Measurements from ENCODE around the gene XYLB. TPM values are rescaled to one million over a fixed set of nuclear protein-coding genes. Genes with fewer than 3 reads are reported as not detected.
A peak's percentile ranks its signal among the peaks of the same experiment; 100 is the strongest.
"Not testable (repeated sequence)": the region's sequence is repeated elsewhere in the genome, so short reads cannot be mapped to it uniquely, and the experiment has no call there.

XYLB gene
- total RNA-seq = 4.3 and 4.8 TPM in 2 replicates

DNA sequence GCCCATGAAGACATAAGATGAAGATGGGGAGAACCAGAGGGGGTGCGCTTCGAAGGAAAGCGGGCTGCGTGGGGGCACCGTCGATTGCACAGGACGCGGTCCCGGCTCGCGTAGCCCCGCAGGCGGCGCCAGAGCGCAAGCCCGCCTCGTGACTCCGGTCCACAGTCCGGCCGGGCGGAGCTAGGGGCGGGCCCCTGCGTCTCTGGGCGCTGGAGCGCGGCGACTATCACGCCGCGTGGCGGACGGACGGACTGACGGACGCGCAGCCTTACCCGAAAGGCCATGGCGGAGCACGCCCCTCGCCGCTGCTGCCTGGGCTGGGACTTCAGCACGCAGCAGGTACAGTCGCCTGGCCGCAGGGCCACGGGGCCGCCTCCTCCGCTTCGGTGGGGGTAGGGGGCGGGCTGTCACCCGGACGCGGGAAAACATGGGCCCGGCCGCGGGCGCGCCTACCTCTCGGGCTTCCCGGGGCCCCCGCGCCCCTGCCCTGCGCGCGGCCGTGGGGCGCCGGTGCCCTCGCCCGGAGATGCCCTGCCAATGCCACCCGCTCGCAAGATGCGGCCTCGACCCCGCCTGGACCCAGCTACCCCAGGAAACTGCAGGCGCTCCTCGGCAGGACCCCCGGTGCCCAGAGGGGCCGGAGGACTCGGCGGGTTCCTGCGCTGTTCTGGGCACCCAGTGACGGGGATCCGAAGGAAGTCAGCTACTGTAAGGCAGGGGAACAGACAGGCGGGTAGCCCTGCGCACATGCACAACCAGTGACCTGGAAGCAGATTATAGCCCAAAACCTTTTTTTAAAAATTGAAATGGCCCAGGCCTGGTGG is at the start of gene XYLB:
Gene XYLB, plus strand, starts transcription at position 199 of the 824 bp plus-strand sequence. Its CDS starts 84 bp downstream, at position 283.
- TF ChIP-seq CTCF (IDR thresholded peaks at IDR 0.05; ENCODE audit: insufficient read depth, low read depth, low read length) = peak; percentile 83
- DNase-seq (ENCODE audit: low read depth) = peak; percentile 80

DNA sequence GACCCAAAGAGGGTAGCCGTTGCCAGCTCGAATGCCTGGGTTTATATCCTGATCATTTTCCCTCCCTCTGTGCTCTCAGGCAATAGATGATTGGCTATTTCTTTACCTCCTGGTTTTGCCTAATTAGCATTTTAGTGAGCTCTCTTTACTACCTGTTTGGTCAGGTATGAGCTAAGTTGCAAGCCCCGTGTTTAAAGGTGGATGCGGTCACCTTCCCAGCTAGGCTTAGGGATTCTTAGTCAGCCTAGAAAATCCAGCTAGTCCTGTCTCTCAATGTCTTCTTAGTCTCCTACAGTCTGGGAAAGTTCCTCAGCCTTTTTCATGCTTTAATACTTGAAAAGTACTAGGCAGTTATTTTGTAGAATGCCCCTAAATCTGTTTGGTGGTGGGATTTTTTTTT is 49.5 kb upstream of the XYLB start:
- H3K4me3 ChIP-seq (ENCODE audit: low read depth, low read length); DNase-seq (ENCODE audit: low read depth): not testable (repeated sequence)

More for the DNA sequence above, at the start of gene XYLB:
- peak within 1 kb of the TSS; percentile 77 for H3K4me3 ChIP-seq (ENCODE audit: low read depth, low read length)

DNA sequence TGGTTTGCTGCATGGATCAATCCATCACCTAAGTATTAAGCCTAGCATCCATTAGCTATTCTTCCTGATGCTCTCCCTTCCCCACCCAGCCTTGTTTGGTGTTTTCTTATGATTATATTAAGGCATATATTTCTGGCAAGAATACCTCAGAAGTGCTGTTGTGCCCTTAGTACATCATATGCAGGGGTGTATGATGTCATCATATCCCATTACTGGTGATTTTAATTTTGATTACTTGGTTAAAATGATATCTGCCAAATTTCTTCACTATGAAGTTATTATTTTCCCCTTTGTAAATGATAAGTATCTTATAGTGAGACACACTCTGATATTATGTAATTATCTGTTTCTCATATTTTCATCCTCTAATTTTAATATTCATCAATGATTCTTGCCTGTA is 49.0 kb upstream of the XYLB start:
- TF ChIP-seq CTCF (IDR thresholded peaks at IDR 0.05; ENCODE audit: insufficient read depth, low read depth, low read length) = no peak
- H3K4me3 ChIP-seq (ENCODE audit: low read depth, low read length) = no peak overlapping the region
- DNase-seq (ENCODE audit: low read depth) = no peak

DNA sequence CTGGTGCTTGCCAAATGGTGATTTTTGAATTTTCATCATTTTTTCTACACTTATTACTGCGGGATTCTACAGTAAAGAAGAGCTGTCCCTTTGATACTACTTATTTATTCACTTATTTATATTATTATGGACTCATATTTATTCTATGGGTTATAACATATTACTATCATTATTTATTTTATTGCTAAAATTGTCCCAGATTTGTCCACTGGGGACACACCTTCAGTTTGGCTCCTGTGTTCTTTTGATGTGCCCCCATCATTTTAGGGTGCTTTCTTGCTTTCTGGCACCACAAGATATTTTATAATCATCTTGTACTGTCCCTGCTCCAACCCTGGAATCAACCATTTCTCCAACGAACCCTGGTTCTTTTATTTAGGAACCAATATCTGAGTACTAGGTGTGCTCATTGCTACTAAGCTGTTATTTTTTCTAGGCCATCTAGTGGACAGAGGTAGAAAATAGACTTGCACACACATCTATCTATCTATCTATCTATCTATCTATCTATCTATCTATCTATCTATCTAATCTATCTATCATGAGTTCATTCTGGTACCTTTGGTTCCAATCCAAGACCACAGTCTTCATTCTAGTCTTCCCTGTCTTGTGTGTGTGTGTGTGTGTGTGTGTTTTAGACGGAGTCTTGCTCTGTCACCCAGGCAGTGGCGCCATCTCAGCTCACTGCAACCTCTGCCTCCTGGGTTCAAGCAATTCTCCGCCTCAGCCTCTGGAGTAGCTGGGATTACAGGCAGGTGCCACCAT is 48.5 kb upstream of the XYLB start:
- DNase-seq (ENCODE audit: low read depth) = peak; percentile 18
- H3K4me3 ChIP-seq (ENCODE audit: low read depth, low read length) = no peak overlapping the region
- TF ChIP-seq CTCF (IDR thresholded peaks at IDR 0.05; ENCODE audit: insufficient read depth, low read depth, low read length) = peak; percentile 50

DNA sequence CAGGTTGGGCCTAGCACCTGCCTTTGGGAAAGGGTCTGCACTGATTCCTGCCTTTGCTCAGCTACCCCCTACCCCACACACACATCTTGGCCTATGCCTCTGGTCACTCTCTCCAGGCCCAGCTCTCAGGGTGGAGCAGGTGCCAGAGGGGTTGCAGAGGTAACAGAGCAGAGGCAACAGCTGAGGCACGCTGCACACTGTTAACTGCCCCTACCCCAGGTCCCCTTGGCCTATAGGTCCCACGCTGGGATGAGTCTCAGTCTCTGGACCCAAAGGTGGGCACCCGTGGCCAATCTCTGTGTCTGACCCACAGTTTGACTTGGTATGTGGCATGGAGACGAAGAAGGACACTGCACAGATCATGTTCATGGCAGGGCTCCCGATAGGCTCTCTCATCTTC is 39.6 kb upstream of the XYLB start:
- H3K4me3 ChIP-seq (ENCODE audit: low read depth, low read length) = no peak overlapping the region
- DNase-seq (ENCODE audit: low read depth) = no peak
- no peak for TF ChIP-seq CTCF (IDR thresholded peaks at IDR 0.05; ENCODE audit: insufficient read depth, low read depth, low read length)

- TF ChIP-seq CTCF (IDR thresholded peaks at IDR 0.05; ENCODE audit: insufficient read depth, low read depth, low read length) = no peak
- no peak overlapping the region for H3K4me3 ChIP-seq (ENCODE audit: low read depth, low read length)
- no peak for DNase-seq (ENCODE audit: low read depth)
These were observed 39.0 kb upstream of the XYLB start for GRCh38 chr3:38307599-38307998.

DNA sequence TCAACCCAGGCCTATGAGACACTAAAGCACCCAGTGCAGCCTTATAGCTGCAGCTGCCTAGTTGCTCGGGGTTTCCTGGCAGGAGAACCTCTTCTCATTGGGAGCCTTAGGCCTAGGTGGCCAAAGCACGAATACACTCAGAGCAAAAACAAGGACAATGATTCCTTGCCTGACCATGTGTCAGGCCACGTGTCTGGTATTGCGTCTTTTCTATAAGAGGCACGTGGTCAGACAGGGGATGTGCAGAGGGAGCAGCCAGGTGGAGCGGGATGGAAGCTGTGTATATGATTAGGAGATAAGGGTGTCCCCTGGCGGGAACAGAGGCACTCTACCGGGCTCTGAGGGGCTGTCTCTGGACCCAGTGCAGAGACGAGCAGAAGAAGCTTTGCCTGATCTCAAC is 38.1 kb upstream of the XYLB start:
- TF ChIP-seq CTCF (IDR thresholded peaks at IDR 0.05; ENCODE audit: insufficient read depth, low read depth, low read length) = no peak
- DNase-seq (ENCODE audit: low read depth) = no peak
- H3K4me3 ChIP-seq (ENCODE audit: low read depth, low read length) = no peak overlapping the region

All from fibroblast of villous mesenchyme (primary cell).